Stomach smooth muscle (tissue), 2 donors: ENCODE data around the gene KRTAP6-1.

Experiments
- H3K27ac ChIP-seq: one replicate; pipeline ENCODE4 v1.7.0; 2013; ENCODE audit warnings: mild to moderate bottlenecking, low read length, inconsistent platforms
- H3K27me3 ChIP-seq, 2 donors: one replicate each; pipeline ENCODE4 v1.7.0; 2013; ENCODE audit warnings: low read length in 2 of 2; ENCODE audit not compliant: insufficient read depth in 2 of 2, control insufficient read depth in 1 of 2
- H3K36me3 ChIP-seq, 2 donors: one replicate each; pipeline ENCODE4 v1.7.0; 2013; ENCODE audit warnings: low read length in 2 of 2; ENCODE audit not compliant: control insufficient read depth in 2 of 2, insufficient read depth in 2 of 2
- H3K4me1 ChIP-seq: one replicate; pipeline ENCODE4 v1.7.0; 2013; ENCODE audit warnings: low read length; ENCODE audit not compliant: control insufficient read depth, insufficient read depth
- H3K4me3 ChIP-seq, 2 donors: one replicate each; pipeline ENCODE4 v1.7.0; 2013; ENCODE audit warnings: low read length in 2 of 2
- H3K9ac ChIP-seq, 2 donors: one replicate each; pipeline ENCODE4 v1.7.0; 2013; ENCODE audit warnings: low read length in 2 of 2, mild to moderate bottlenecking in 1 of 2
- H3K9me3 ChIP-seq, 2 donors: one replicate each; pipeline ENCODE4 v1.7.0; 2013; ENCODE audit warnings: low read length in 2 of 2; ENCODE audit not compliant: control insufficient read depth in 2 of 2
- donor health status: healthy.
- donor health status: Pancreatic carcinoma.

Gene KRTAP6-1

DNA sequence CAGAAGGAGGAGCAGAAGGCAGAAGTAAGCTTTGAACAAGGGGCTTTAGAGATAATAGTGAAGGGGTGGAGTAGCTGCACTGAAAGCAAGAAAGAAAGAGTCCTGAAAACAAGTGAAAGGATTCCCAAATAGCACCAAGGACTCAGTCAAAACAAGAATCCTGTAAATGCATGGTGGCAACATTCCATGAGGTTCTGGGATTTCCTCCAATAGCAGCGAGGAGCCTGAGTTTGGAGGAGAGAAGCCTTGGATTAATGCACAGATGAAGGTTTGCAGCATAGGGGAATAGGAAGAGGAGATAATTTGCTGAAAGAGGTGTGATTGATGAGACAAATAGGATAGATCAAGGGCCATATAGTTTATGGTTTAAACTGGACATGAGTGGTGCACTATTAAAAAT, 34.4 kb downstream of the KRTAP6-1 start:
- Histone ChIP-seq H3K4me1 (no peaks in the 10 kb centered on the region), H3K9ac (no peak overlapping the region), H3K27ac (no peak overlapping the region), H3K9me3 (no peaks in the 10 kb centered on the region), H3K27me3 (no peaks in the 10 kb centered on the region), H3K4me3 (no peak overlapping the region), H3K36me3 (no peaks in the 10 kb centered on the region)

DNA sequence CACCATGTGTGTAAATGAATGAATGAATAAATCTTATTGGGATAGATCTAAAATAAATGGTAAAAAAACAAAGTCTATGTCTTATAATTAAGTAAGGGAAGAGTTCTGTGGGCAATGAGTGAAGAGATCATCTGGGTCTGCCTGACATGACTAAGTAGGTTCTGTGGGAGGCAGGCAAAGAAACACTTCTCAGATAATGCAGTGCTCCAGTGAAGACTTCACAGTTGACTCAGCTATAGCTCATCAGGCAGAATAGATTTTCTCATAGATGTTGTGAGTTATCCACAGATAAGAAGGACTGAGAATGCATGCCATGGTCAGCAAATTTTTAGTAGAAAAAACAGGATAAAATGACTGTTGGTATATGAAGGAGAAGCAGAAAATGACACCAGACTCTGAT, 36.0 kb downstream of the KRTAP6-1 start:
- Histone ChIP-seq H3K27ac (no peak overlapping the region), H3K27me3 (no peaks in the 10 kb centered on the region), H3K4me3 (no peak overlapping the region), H3K9ac (no peak overlapping the region), H3K4me1 (no peaks in the 10 kb centered on the region), H3K9me3 (no peaks in the 10 kb centered on the region), H3K36me3 (no peaks in the 10 kb centered on the region)

DNA sequence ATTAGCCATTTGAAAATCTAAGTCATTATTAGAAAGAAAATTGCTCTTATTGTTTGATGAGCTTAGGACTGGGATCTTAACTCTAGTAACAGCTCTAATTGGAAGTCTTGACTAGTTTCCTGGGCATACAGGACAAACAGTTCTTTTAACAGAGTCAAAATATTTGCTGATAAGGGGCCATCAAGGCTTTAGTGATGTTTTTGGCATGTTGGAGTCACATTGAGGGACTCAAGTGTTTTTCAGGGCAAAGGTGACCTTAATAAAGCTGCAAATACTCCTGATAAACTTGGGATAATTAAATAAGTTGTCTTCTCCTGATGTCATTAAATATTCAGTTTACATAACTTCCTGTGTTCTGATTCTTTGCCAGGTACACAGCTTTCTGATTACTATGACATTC, 46.1 kb downstream of the KRTAP6-1 start:
- no peak overlapping the region for H3K27ac ChIP-seq
- H3K27me3 ChIP-seq: no peaks in the 10 kb centered on the region
- no peaks in the 10 kb centered on the region for H3K9me3 ChIP-seq
- no peak overlapping the region for H3K9ac ChIP-seq
- H3K4me1 ChIP-seq: no peaks in the 10 kb centered on the region
- H3K4me3 ChIP-seq: no peak overlapping the region
- H3K36me3 ChIP-seq: no peaks in the 10 kb centered on the region

DNA sequence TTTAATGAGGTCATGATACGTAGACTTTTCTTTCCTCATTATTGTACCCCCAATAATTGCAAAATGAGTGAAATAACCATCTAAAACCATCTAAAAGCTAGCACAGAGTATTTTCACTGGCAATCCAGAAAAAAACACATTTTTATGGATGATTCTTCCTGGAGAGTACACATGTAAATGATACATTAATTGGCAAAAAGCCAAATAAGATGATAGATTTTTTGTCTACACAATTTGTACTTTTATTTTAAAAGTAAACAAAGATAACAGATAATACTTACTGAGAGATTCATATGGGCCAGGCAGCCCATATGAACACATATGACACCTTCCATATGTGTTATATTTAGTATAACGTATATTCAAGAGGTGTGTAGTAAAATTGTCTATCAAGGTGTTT, 50.1 kb downstream of the KRTAP6-1 start:
- H3K27me3 ChIP-seq: no peaks in the 10 kb centered on the region
- H3K9ac ChIP-seq: no peak overlapping the region
- H3K27ac ChIP-seq: no peak overlapping the region
- no peaks in the 10 kb centered on the region for H3K9me3 ChIP-seq
- H3K4me1 ChIP-seq: no peaks in the 10 kb centered on the region
- no peak overlapping the region for H3K4me3 ChIP-seq
- H3K36me3 ChIP-seq: no peaks in the 10 kb centered on the region
